ENCODE measurements around the gene GPC5.
"Not testable (repeated sequence)": the region's sequence is repeated elsewhere in the genome, so short reads cannot be mapped to it uniquely, and the experiment has no call there.

The GPC5 gene

DNA sequence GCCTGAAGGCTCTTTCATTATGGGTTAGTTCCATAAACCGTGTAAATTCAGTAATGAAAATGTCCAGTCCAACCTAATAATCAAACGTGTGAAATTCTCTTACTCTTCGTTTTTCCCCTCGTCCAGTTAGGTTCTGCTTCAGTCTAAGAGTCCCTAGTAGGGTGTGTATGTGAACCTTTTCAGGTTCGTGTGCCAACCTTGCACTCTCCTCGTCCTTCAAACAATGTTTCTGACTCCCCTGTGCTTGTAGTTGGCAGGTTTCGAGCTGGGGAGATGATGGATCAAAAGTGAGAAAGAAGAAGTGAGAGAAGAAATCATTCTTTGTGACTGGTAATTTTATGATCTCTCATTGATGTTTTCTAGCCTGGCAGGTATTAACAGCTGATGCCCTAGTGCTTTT, 366.1 kb downstream of the GPC5 start:
- Histone ChIP-seq H3K27ac (ENCODE audit: low read depth, low read length) (no peak overlapping the region), H3K4me3 (ENCODE audit: low read depth, low read length) (no peak overlapping the region), H3K4me1 (ENCODE audit: control insufficient read depth, insufficient read depth, low read length, unreplicated experiment) (no peaks in the 10 kb centered on the region), H3K79me2 (ENCODE audit: control insufficient read depth, insufficient read depth, low read length, unreplicated experiment) (no peaks in the 10 kb centered on the region), H3K36me3 (ENCODE audit: insufficient read depth, low read length) (no peaks in the 10 kb centered on the region), H3K27me3 (ENCODE audit: insufficient read depth, low read length) (no peaks in the 10 kb centered on the region), H2AFZ (ENCODE audit: low read length, unreplicated experiment) (no peak overlapping the region)

DNA sequence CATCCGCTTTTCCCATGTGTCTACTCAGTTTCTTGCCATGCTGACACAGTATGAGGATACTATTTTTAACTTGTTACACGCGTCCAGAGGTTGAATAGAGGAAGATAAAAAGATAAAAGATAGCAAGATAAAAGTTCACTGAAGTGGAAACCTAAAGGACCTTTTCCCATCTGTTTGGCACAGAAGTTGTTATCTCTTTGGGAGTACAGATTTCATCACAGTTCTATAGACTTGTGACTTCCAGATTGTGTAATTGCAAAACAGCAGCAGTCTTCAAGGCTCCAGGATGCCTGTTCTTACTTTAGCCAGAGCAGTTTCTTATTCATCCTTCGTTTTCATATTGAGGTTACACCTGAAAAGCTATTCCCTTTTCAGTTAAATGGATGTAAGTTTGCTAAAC, 369.2 kb downstream of the GPC5 start:
- H3K27ac ChIP-seq (ENCODE audit: low read depth, low read length): no peak overlapping the region
- no peaks in the 10 kb centered on the region for H3K36me3 ChIP-seq (ENCODE audit: insufficient read depth, low read length)
- H3K79me2 ChIP-seq (ENCODE audit: control insufficient read depth, insufficient read depth, low read length, unreplicated experiment): no peaks in the 10 kb centered on the region
- no peaks in the 10 kb centered on the region for H3K4me1 ChIP-seq (ENCODE audit: control insufficient read depth, insufficient read depth, low read length, unreplicated experiment)
- H3K27me3 ChIP-seq (ENCODE audit: insufficient read depth, low read length): no peaks in the 10 kb centered on the region
- H3K4me3 ChIP-seq (ENCODE audit: low read depth, low read length): no peak overlapping the region
- no peak overlapping the region for H2AFZ ChIP-seq (ENCODE audit: low read length, unreplicated experiment)

DNA sequence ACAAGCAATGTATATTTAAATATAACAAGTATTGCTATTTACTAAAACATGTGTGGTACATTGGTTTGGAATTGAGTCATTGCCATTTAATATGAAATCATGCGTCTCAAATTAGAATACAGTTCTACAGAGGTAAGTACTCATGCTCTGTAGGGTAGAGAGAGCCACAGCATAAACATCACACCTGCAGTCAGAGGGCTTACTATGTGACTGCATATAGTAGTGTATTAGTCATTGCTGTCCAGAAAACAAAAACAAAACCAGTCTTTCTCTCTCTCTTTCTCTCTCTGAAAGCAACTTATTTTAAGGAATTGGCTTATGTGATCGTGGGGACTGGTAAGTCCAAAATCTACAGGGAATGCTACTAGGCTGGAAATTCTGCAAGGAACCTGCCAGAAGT, 370.3 kb downstream of the GPC5 start:
- H3K27me3 ChIP-seq (ENCODE audit: insufficient read depth, low read length): no peaks in the 10 kb centered on the region
- no peak overlapping the region for H3K27ac ChIP-seq (ENCODE audit: low read depth, low read length)
- no peak overlapping the region for H3K4me3 ChIP-seq (ENCODE audit: low read depth, low read length)
- no peaks in the 10 kb centered on the region for H3K79me2 ChIP-seq (ENCODE audit: control insufficient read depth, insufficient read depth, low read length, unreplicated experiment)
- H3K36me3 ChIP-seq (ENCODE audit: insufficient read depth, low read length): no peaks in the 10 kb centered on the region
- H3K4me1 ChIP-seq (ENCODE audit: control insufficient read depth, insufficient read depth, low read length, unreplicated experiment): no peaks in the 10 kb centered on the region
- no peak overlapping the region for H2AFZ ChIP-seq (ENCODE audit: low read length, unreplicated experiment)

DNA sequence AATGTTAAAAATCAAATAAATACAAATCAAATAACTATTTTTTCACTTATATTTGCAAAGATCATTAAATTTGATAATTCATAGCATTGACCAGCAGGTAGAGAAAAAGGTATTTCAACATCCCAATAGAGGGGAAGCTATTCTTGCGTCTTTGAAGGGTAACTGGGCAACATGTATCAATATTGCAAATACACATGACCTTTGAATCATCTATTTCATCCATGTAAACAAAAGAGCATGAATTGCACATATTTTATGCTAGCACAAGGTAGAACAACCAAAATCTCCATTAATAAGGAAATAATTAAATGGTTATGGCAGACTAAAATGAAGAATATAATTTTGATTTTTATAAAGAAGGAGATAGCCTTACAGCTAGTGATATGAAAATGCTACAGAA, 372.8 kb downstream of the GPC5 start:
- no peaks in the 10 kb centered on the region for H3K27me3 ChIP-seq (ENCODE audit: insufficient read depth, low read length)
- H3K4me1 ChIP-seq (ENCODE audit: control insufficient read depth, insufficient read depth, low read length, unreplicated experiment): no peaks in the 10 kb centered on the region
- no peak overlapping the region for H2AFZ ChIP-seq (ENCODE audit: low read length, unreplicated experiment)
- H3K36me3 ChIP-seq (ENCODE audit: insufficient read depth, low read length): no peaks in the 10 kb centered on the region
- no peak overlapping the region for H3K4me3 ChIP-seq (ENCODE audit: low read depth, low read length)
- no peak overlapping the region for H3K27ac ChIP-seq (ENCODE audit: low read depth, low read length)
- H3K79me2 ChIP-seq (ENCODE audit: control insufficient read depth, insufficient read depth, low read length, unreplicated experiment): no peaks in the 10 kb centered on the region

DNA sequence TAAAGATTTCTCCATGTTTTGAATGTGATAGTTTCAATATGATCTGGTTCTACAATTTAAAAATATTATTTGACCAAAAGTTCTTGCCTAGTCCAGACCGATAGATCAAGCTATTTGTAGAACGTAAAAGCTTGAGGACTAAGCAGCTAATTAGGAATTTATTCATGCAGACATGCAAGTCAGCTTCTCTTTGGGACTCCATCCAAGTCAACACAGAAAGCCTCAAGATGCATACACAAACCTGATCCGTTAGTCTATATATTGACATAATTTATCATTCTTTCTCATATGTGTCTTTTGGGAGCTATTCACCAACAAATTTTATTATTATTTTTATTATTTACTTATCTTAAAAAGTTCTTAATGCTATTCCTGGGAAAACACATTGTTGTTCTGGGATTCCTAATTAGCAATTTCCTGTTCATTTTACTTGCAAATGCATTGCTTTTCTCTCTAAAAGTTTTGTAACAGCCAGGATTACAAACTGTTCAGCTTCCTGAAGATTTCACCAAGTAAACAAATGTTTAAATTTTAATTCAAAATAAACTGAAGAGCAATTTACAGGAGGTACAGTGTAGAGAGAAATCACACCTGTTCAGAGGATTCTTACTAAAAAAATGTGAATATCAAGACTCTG, 375.3 kb downstream of the GPC5 start:
- no peaks in the 10 kb centered on the region for H3K79me2 ChIP-seq (ENCODE audit: control insufficient read depth, insufficient read depth, low read length, unreplicated experiment)
- no peak overlapping the region for H2AFZ ChIP-seq (ENCODE audit: low read length, unreplicated experiment)
- no peak overlapping the region for H3K4me3 ChIP-seq (ENCODE audit: low read depth, low read length)
- H3K4me1 ChIP-seq (ENCODE audit: control insufficient read depth, insufficient read depth, low read length, unreplicated experiment): no peaks in the 10 kb centered on the region
- H3K36me3 ChIP-seq (ENCODE audit: insufficient read depth, low read length): no peaks in the 10 kb centered on the region
- no peak overlapping the region for H3K27ac ChIP-seq (ENCODE audit: low read depth, low read length)
- H3K27me3 ChIP-seq (ENCODE audit: insufficient read depth, low read length): no peaks in the 10 kb centered on the region

DNA sequence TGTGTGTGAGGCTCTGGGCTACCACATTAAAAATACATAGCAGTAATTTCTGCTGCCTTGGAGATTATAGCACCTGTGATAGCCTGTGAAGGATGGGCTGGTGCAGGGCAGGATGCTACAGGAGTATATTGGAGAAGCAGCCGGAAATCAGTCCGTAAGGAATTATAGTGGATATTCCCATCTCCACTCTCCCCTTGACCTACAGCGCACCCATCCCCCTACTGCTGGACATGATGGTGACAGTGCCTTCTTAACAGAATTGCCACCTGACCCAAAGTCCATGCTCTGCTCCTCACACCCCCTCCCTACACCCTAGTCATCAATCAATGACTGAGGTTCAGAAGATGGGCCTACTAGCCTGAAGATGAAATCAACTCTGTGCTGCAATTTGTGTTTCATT, 376.0 kb downstream of the GPC5 start:
- H3K79me2 ChIP-seq (ENCODE audit: control insufficient read depth, insufficient read depth, low read length, unreplicated experiment): no peaks in the 10 kb centered on the region
- no peak overlapping the region for H3K27ac ChIP-seq (ENCODE audit: low read depth, low read length)
- no peaks in the 10 kb centered on the region for H3K27me3 ChIP-seq (ENCODE audit: insufficient read depth, low read length)
- no peak overlapping the region for H3K4me3 ChIP-seq (ENCODE audit: low read depth, low read length)
- H3K36me3 ChIP-seq (ENCODE audit: insufficient read depth, low read length): no peaks in the 10 kb centered on the region
- no peaks in the 10 kb centered on the region for H3K4me1 ChIP-seq (ENCODE audit: control insufficient read depth, insufficient read depth, low read length, unreplicated experiment)
- no peak overlapping the region for H2AFZ ChIP-seq (ENCODE audit: low read length, unreplicated experiment)

DNA sequence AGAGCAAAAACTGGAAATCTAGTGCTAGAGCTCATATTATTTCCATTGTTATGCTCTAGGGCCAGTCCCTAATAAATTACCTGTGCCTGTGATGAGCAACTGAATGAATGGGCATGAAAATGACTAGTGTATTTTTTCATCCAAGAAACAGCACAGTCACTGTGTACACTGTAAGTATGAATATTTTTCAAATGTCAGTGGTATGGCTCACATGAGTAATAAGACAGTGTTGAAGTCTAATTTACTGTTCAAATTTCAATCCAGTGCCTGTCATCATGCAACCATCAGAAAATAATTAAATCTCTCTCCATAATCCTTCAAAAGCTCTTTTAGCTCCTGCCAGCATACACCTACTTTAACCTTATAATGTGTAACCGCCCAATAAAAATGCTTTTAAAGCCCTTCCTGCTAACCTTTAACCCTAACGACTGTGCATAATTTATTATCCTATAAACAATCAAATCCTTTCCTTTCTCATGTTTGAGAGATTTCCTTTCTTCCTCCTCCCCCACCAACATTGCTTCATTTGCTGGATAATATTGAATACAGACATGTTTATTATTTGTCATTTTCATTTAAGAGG, 378.3 kb downstream of the GPC5 start:
- no peaks in the 10 kb centered on the region for H3K36me3 ChIP-seq (ENCODE audit: insufficient read depth, low read length)
- H3K4me1 ChIP-seq (ENCODE audit: control insufficient read depth, insufficient read depth, low read length, unreplicated experiment): no peaks in the 10 kb centered on the region
- H3K4me3 ChIP-seq (ENCODE audit: low read depth, low read length): no peak overlapping the region
- no peaks in the 10 kb centered on the region for H3K27me3 ChIP-seq (ENCODE audit: insufficient read depth, low read length)
- no peak overlapping the region for H2AFZ ChIP-seq (ENCODE audit: low read length, unreplicated experiment)
- no peaks in the 10 kb centered on the region for H3K79me2 ChIP-seq (ENCODE audit: control insufficient read depth, insufficient read depth, low read length, unreplicated experiment)
- H3K27ac ChIP-seq (ENCODE audit: low read depth, low read length): no peak overlapping the region

DNA sequence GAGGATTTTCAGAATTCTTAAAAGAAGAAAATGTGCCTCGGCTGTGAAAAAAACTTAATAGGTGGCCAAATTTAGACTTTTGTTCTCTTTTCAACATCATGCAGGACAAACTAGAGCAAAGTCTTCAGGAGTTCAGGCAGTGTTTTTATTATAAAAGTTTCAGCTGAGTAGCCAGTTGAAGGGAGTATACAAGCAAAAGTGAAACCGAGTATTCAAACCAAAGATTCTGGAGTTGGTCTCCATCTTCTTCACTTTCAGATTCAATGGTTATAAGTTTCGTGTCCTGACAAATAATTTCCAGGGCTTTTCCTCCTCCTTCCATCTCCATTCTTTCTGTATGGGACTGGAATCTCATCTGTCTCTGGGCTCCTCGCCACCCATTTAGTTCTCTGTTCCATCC, 379.7 kb downstream of the GPC5 start:
- Histone ChIP-seq H2AFZ (ENCODE audit: low read length, unreplicated experiment) (peak overlapping the region; percentile 1), H3K4me1 (ENCODE audit: control insufficient read depth, insufficient read depth, low read length, unreplicated experiment) (no peaks in the 10 kb centered on the region), H3K36me3 (ENCODE audit: insufficient read depth, low read length) (no peaks in the 10 kb centered on the region), H3K79me2 (ENCODE audit: control insufficient read depth, insufficient read depth, low read length, unreplicated experiment) (no peaks in the 10 kb centered on the region), H3K4me3 (ENCODE audit: low read depth, low read length) (peak overlapping the region; percentile 29), H3K27me3 (ENCODE audit: insufficient read depth, low read length) (no peaks in the 10 kb centered on the region), H3K27ac (ENCODE audit: low read depth, low read length) (no peak overlapping the region)

DNA sequence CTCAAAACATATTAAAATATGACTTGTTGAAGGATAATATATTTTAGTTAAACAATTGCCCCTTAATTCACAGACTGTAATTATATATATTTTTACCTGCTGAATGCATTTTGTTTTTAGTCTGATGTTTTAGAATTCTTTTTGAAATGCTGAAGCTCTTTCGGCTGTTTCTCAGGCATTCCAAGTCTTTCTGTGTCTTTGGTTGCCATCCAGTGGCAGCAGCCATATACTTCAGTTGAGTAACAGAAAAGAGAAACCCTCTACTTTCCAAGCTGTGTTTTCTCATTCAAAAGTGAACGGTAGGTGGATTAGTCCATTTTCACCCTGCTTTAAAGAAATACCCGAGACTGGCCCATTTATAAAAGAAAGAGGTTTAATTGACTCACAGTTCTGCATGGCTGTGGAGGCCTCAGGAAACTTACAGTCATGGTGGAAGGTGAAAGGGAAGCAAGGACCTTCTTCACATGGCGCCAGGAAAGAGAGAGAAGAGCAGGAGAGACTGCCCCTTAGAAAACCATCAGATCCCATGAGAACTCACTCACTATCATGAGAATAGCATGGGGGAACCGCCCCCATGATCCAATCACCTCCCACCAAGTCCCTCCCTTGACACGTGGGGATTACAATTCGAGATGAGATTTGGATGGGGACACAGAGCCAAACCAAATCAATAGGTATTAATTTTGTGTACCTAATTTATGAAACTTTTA, 383.7 kb downstream of the GPC5 start:
- not testable (repeated sequence) for H3K4me1 ChIP-seq (ENCODE audit: control insufficient read depth, insufficient read depth, low read length, unreplicated experiment); H2AFZ ChIP-seq (ENCODE audit: low read length, unreplicated experiment); H3K4me3 ChIP-seq (ENCODE audit: low read depth, low read length); H3K79me2 ChIP-seq (ENCODE audit: control insufficient read depth, insufficient read depth, low read length, unreplicated experiment); H3K27me3 ChIP-seq (ENCODE audit: insufficient read depth, low read length); H3K27ac ChIP-seq (ENCODE audit: low read depth, low read length); H3K36me3 ChIP-seq (ENCODE audit: insufficient read depth, low read length)

DNA sequence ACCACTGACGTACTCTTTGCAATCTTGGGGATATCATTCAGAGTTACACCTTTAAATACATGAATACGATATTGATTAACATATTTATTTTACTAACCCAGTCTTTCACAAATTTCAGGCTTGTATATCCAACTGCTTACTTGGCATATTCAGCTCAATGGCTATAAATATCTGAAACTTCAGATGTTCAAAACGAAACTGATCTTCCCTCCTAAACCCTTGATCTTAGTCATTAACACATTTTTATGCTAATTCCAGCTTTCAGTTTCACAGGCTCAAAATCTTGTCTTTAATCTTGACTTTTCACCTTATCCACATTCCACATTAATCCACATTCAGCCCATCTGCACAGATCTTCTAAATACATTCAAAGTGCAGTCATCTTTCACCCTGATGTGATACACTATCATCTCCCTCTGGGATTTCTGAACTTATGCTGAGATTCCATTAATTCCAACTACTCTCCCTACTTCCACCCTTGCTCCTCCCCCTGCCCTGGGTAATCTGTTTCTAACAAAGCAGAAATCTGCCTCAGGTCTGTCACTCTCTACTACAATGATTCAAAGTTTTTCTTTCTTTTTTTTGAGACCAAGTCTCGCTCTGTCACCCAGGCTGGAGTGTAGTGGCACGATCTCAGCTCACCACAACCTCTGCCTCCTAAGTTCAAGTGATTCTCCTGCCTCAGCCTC, 387.2 kb downstream of the GPC5 start:
- no peaks in the 10 kb centered on the region for H3K4me1 ChIP-seq (ENCODE audit: control insufficient read depth, insufficient read depth, low read length, unreplicated experiment)
- no peaks in the 10 kb centered on the region for H3K79me2 ChIP-seq (ENCODE audit: control insufficient read depth, insufficient read depth, low read length, unreplicated experiment)
- H3K27ac ChIP-seq (ENCODE audit: low read depth, low read length): no peak overlapping the region
- no peaks in the 10 kb centered on the region for H3K27me3 ChIP-seq (ENCODE audit: insufficient read depth, low read length)
- H2AFZ ChIP-seq (ENCODE audit: low read length, unreplicated experiment): no peak overlapping the region
- no peaks in the 10 kb centered on the region for H3K36me3 ChIP-seq (ENCODE audit: insufficient read depth, low read length)
- no peak overlapping the region for H3K4me3 ChIP-seq (ENCODE audit: low read depth, low read length)

Measured in ACC112 (cell line).